IMR-90 (cell line): ENCODE results near the gene SMU1. TPM values are rescaled to one million over a fixed set of nuclear protein-coding genes. Genes with fewer than 3 reads are reported as not detected.

Experiments used
- ATAC-seq: fragments of 200-7000 bp; cut with Tn5 transposase; 2 replicates; pipeline ENCODE4 v1.9.1; 2020; ENCODE audit warnings: low read depth, mild to moderate bottlenecking, moderate library complexity
- BruUV-seq: library from RNA; stranded (reverse); fragments of 400-500 nt; replicated peaks from 2 replicates; lab custom pipeline; 2021; lab: Mats Ljungman, UMichigan
- CTCF ChIA-PET: fragments of 300-600 bp; formaldehyde crosslinking; extraction: SDS; loops from one replicate; lab custom pipeline; 2021; ENCODE audit warnings: antibody characterized with exemption; lab: Yijun Ruan, JAX
- POLR2A ChIA-PET: fragments of 300-600 bp; sonication (Branson Sonifier 250); formaldehyde crosslinking; loops from one replicate; lab custom pipeline; 2022; ENCODE audit warnings: antibody characterized with exemption; ENCODE audit not compliant: unreplicated experiment; lab: Charles Lee
- DNase-seq: peaks from one replicate; pipeline ENCODE4 v3.0.0; 2013
- H2AFZ ChIP-seq: replicated peaks from 2 replicates; pipeline ENCODE3; 2013; ENCODE audit warnings: low read length, mild to moderate bottlenecking; ENCODE audit not compliant: poor library complexity
- H2AK5ac ChIP-seq: 2 replicates; pipeline ENCODE4 v1.6.1; 2013; ENCODE audit warnings: low read depth, low read length, inconsistent platforms
- H2AK9ac ChIP-seq: replicated peaks from 2 replicates; pipeline ENCODE3; 2013; ENCODE audit warnings: mild to moderate bottlenecking, low read depth, low read length, moderate library complexity; ENCODE audit not compliant: poor library complexity
- H2BK120ac ChIP-seq: 2 replicates; pipeline ENCODE4 v1.6.1; 2013; ENCODE audit warnings: low read depth, low read length, inconsistent platforms
- H2BK15ac ChIP-seq: 3 replicates; pipeline ENCODE4 v1.6.1; 2013; ENCODE audit warnings: low read depth, low read length, inconsistent platforms
- H2BK20ac ChIP-seq: 2 replicates; pipeline ENCODE4 v1.6.1; 2013; ENCODE audit warnings: low read depth, mild to moderate bottlenecking, inconsistent platforms, low read length, moderate library complexity
- H2BK5ac ChIP-seq: 2 replicates; pipeline ENCODE4 v1.6.1; 2013; ENCODE audit warnings: mild to moderate bottlenecking, low read depth, low read length, inconsistent platforms; ENCODE audit not compliant: poor library complexity, severe bottlenecking
- H3K14ac ChIP-seq: replicated peaks from 2 replicates; pipeline ENCODE4 v1.6.1; 2013; ENCODE audit warnings: low read depth, low read length, inconsistent platforms
- H3K18ac ChIP-seq: 2 replicates; pipeline ENCODE4 v1.6.1; 2013; ENCODE audit warnings: low read depth, low read length, control low read depth
- H3K23ac ChIP-seq: 2 replicates; pipeline ENCODE4 v1.6.1; 2013; ENCODE audit warnings: low read depth, low read length, inconsistent platforms
- H3K27ac ChIP-seq: 2 replicates; pipeline ENCODE4 v1.5.1; 2013; ENCODE audit warnings: mild to moderate bottlenecking, control low read depth, low read length; ENCODE audit not compliant: insufficient read depth
- H3K27me3 ChIP-seq: 2 replicates; pipeline ENCODE4 v1.6.1; 2013; ENCODE audit warnings: low read length; ENCODE audit not compliant: control insufficient read depth, insufficient read depth
- H3K36me3 ChIP-seq: 2 replicates; pipeline ENCODE4 v1.6.1; 2013; ENCODE audit warnings: low read length, mixed read lengths; ENCODE audit not compliant: control insufficient read depth, insufficient read depth
- H3K4ac ChIP-seq: 2 replicates; pipeline ENCODE4 v1.6.1; 2013; ENCODE audit warnings: low read depth, low read length, inconsistent platforms
- H3K4me1 ChIP-seq: 2 replicates; pipeline ENCODE4 v1.6.1; 2013; ENCODE audit warnings: low read length, mixed read lengths; ENCODE audit not compliant: control insufficient read depth, insufficient read depth
- H3K4me2 ChIP-seq: 2 replicates; pipeline ENCODE4 v1.6.1; 2013; ENCODE audit warnings: low read depth, mild to moderate bottlenecking, control low read depth, low read length, moderate library complexity
- H3K4me3 ChIP-seq: 2 replicates; pipeline ENCODE4 v1.5.1; 2013; ENCODE audit warnings: low read depth, mild to moderate bottlenecking, control low read depth, low read length, moderate library complexity; ENCODE audit not compliant: insufficient read depth
- H3K56ac ChIP-seq: 2 replicates; pipeline ENCODE4 v1.6.1; 2013; ENCODE audit warnings: low read length, inconsistent platforms; ENCODE audit not compliant: insufficient read depth; ENCODE audit errors: extremely low read depth
- H3K79me1 ChIP-seq, 2 experiments: 2 replicates each; pipeline ENCODE4 v1.6.1; 2013; ENCODE audit warnings: low read length in 2 of 2, inconsistent platforms in 1 of 2, low read depth in 1 of 2
- H3K9ac ChIP-seq: 2 replicates; pipeline ENCODE4 v1.6.1; 2013; ENCODE audit warnings: low read depth, low read length, control low read depth
- H3K9me1 ChIP-seq: 2 replicates; pipeline ENCODE4 v1.6.1; 2013; ENCODE audit warnings: low read length, inconsistent platforms; ENCODE audit not compliant: insufficient read depth
- H3K9me3 ChIP-seq: 2 replicates; pipeline ENCODE4 v1.6.1; 2013; ENCODE audit warnings: low read length; ENCODE audit not compliant: control insufficient read depth, insufficient read depth
- H4K20me1 ChIP-seq: 2 replicates; pipeline ENCODE4 v1.6.1; 2013; ENCODE audit warnings: low read length, inconsistent platforms; ENCODE audit not compliant: insufficient read depth
- H4K5ac ChIP-seq: 2 replicates; pipeline ENCODE4 v1.6.1; 2013; ENCODE audit warnings: mild to moderate bottlenecking, low read depth, low read length, control low read depth
- H4K8ac ChIP-seq, 2 experiments: 2 replicates each; pipeline ENCODE4 v1.6.1; 2013; ENCODE audit warnings: low read depth in 2 of 2, low read length in 2 of 2, control low read depth in 1 of 2, inconsistent platforms in 1 of 2
- H4K91ac ChIP-seq: 2 replicates; pipeline ENCODE4 v1.6.1; 2013; ENCODE audit warnings: low read depth, low read length, inconsistent platforms; ENCODE audit not compliant: insufficient read depth
- BHLHE40 ChIP-seq: fragments of 150-350 bp; IDR thresholded peaks from 2 replicates; pipeline ENCODE4 v1.6.1; 2016; ENCODE audit warnings: mild to moderate bottlenecking, low read depth, low read length
- CEBPB ChIP-seq: IDR thresholded peaks from 2 replicates; pipeline ENCODE4 v1.6.1; 2012; ENCODE audit warnings: low read depth, low read length, improper control_type of control experiment
- CHD1 ChIP-seq: IDR thresholded peaks from 2 replicates; pipeline ENCODE4 v1.6.1; 2012; ENCODE audit warnings: low read depth, low read length, improper control_type of control experiment
- FOS ChIP-seq: fragments of 150-350 bp; IDR thresholded peaks from 2 replicates; pipeline ENCODE4 v1.6.1; 2016; ENCODE audit warnings: low read depth, low read length
- MAFK ChIP-seq: IDR thresholded peaks from 2 replicates; pipeline ENCODE4 v1.6.1; 2012; ENCODE audit warnings: low read depth, low read length, improper control_type of control experiment
- MAZ ChIP-seq: IDR thresholded peaks from 2 replicates; pipeline ENCODE4 v1.6.1; 2012; ENCODE audit warnings: low read depth, mild to moderate bottlenecking, low read length, improper control_type of control experiment, moderate library complexity, borderline replicate concordance
- MXI1 ChIP-seq: IDR thresholded peaks from 2 replicates; pipeline ENCODE4 v1.6.1; 2012; ENCODE audit warnings: low read depth, mild to moderate bottlenecking, low read length, moderate library complexity, borderline replicate concordance
- NFE2L2 ChIP-seq: fragments of 150-350 bp; IDR thresholded peaks from 2 replicates; pipeline ENCODE4 v1.6.1; 2016; ENCODE audit warnings: low read depth, mild to moderate bottlenecking, low read length
- POLR2A ChIP-seq: IDR thresholded peaks from 2 replicates; pipeline ENCODE4 v1.6.1; 2012; ENCODE audit warnings: mild to moderate bottlenecking, low read depth, low read length
- RAD21 ChIP-seq: IDR thresholded peaks from 2 replicates; pipeline ENCODE4 v1.6.1; 2012; ENCODE audit warnings: low read length, improper control_type of control experiment
- RCOR1 ChIP-seq: IDR thresholded peaks from 2 replicates; pipeline ENCODE4 v1.6.1; 2012; ENCODE audit warnings: mild to moderate bottlenecking, low read length, improper control_type of control experiment; ENCODE audit not compliant: insufficient replicate concordance
- RFX5 ChIP-seq: IDR thresholded peaks from 2 replicates; pipeline ENCODE4 v1.8.0; 2012; ENCODE audit warnings: low read depth, mild to moderate bottlenecking, low read length, moderate library complexity
- SMC3 ChIP-seq: fragments of 150-350 bp; IDR thresholded peaks from 2 replicates; pipeline ENCODE4 v1.6.1; 2016; ENCODE audit warnings: low read depth, mild to moderate bottlenecking, antibody characterized with exemption, low read length, moderate library complexity
- WGBS, 2 experiments: methylation state at CpG; one replicate each; pipeline versions ENCODE4 v1.1.5 to v1.1.7; 2013; ENCODE audit warnings: missing lambda C conversion rate in 2 of 2; ENCODE audit not compliant: insufficient read length in 1 of 2; ENCODE audit errors: extremely low coverage in 2 of 2; 5-methylcytosine and 5-hydroxymethylcytosine counted together
- dilution Hi-C: fragments of 300-500 bp; cut with HindIII; formaldehyde crosslinking; loops from one replicate; pipeline ENCODE4 v1.14.3; 2018; ENCODE audit warnings: low sequenced_read_pairs; ENCODE audit not compliant: unreplicated experiment
- in situ Hi-C: fragments of 300-500 bp; cut with MboI; formaldehyde crosslinking; loops from 3 replicates; pipeline ENCODE4 v1.14.3; 2019; ENCODE audit warnings: low sequenced_read_pairs, inconsistent platforms, mixed read lengths
- intact Hi-C: fragments of 100-400 bp; cut with micrococcal nuclease; formaldehyde crosslinking; loops from 2 replicates; pipeline ENCODE4 v1.10.0; 2022
- polyA plus RNA-seq, 3 experiments: library from polyadenylated mRNA; depleted of rRNA; stranded (reverse); fragments of >200 nt; gene quantifications; 2 replicates each; pipeline ENCODE4 v1.2.3, GENCODE V29; 2012; ENCODE audit warnings: low replicate concordance in 1 of 3
- total RNA-seq: library from RNA; depleted of rRNA; stranded (reverse); fragments of >200 nt; gene quantifications from 2 replicates; pipeline ENCODE4 v1.2.3, GENCODE V29; 2012
- TF ChIP-seq, protein P1 (sequence below): fragments of 150-350 bp; IDR thresholded peaks from 2 replicates; pipeline ENCODE4 v1.6.1; 2017; ENCODE audit warnings: mild to moderate bottlenecking, antibody characterized with exemption, low read length, low read depth
- TF ChIP-seq, protein P2 (sequence below): fragments of 150-350 bp; IDR thresholded peaks from 2 replicates; pipeline ENCODE4 v1.6.1; 2016; ENCODE audit warnings: low read depth, mild to moderate bottlenecking, low read length, moderate library complexity, borderline replicate concordance
- TF ChIP-seq, protein P3 (sequence below): conservative IDR thresholded peaks from 2 replicates; pipeline ENCODE4 v1.5.1; 2012; ENCODE audit warnings: mild to moderate bottlenecking, low read depth, low read length, improper control_type of control experiment

Gene SMU1
- total and polyA plus RNA-seq, 2 of the 4 experiments (the other 2 are of a cell fraction) = 11.1 to 36.0 TPM

DNA sequence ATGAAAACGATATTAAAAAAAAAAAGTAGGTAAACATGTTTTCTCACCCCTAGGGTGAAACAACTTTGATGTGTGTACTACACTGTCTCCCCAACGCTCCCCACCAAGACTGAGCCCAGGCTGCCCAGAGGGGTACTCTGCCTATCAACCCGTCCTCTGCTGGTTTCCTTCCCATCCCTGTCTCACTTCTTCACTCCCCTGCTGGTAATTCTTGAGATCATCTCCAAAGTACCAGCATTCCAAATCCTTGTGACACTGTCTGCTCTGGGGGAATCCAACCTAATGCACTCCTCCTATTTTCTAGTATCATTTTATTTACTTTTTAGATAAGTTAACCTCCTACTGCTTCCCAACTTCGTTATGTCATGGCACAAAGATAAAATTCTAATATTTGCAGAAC lies 68.7 kb downstream of the SMU1 start:
- Histone ChIP-seq H2BK5ac (no peak overlapping the region), H3K79me1 (peaks cover 3% of the 10 kb centered on the region in 2 experiments; a peak in 2 of 4 replicates), H3K4me1 (no peaks in the 10 kb centered on the region), H3K9me1 (no peaks in the 10 kb centered on the region; the same call in 1 of the 2 replicates), H3K36me3 (peaks cover 3% of the 10 kb centered on the region; the same call in 1 of the 2 replicates), H2BK120ac (no peak overlapping the region), H3K4ac (no peak overlapping the region), H4K5ac (no peak overlapping the region), H3K14ac (no peak overlapping the region), H4K8ac (no peak overlapping the region), H2AK9ac (no peak overlapping the region), H3K27me3 (no peaks in the 10 kb centered on the region), H3K4me3 (no peak overlapping the region), H3K27ac (no peak overlapping the region), H2BK15ac (no peak overlapping the region), H2AFZ (no peak overlapping the region), H3K4me2 (no peak overlapping the region), H4K20me1 (no peaks in the 10 kb centered on the region), H3K56ac (no peak overlapping the region), H3K9ac (no peak overlapping the region), H3K18ac (no peak overlapping the region), H4K91ac (no peak overlapping the region), H3K9me3 (no peaks in the 10 kb centered on the region), H2BK20ac (no peak overlapping the region), H3K23ac (no peak overlapping the region), H2AK5ac (no peak overlapping the region)
- CTCF ChIA-PET = interaction anchor here (0.7 kb wide), 1 partner anchor 10 kb away, joined by 4 read pairs; no protein-coding TSS in a partner anchor
- POLR2A ChIA-PET = interaction anchor here (1.0 kb wide), 1 partner anchor 17 kb away, joined by 3 read pairs; the partner anchor contains the start of gene DNAJA1
- TF ChIP-seq MXI1 (no peak), RFX5 (no peak), MAFK (no peak), RCOR1 (no peak), SMC3 (no peak), MAZ (no peak), RAD21 (no peak), CEBPB (no peak), FOS (no peak), CHD1 (no peak), BHLHE40 (no peak), POLR2A (no peak), NFE2L2 (no peak)
- TF ChIP-seq, protein P1, sequence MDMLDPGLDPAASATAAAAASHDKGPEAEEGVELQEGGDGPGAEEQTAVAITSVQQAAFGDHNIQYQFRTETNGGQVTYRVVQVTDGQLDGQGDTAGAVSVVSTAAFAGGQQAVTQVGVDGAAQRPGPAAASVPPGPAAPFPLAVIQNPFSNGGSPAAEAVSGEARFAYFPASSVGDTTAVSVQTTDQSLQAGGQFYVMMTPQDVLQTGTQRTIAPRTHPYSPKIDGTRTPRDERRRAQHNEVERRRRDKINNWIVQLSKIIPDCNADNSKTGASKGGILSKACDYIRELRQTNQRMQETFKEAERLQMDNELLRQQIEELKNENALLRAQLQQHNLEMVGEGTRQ = no peak
- TF ChIP-seq, protein P2, sequence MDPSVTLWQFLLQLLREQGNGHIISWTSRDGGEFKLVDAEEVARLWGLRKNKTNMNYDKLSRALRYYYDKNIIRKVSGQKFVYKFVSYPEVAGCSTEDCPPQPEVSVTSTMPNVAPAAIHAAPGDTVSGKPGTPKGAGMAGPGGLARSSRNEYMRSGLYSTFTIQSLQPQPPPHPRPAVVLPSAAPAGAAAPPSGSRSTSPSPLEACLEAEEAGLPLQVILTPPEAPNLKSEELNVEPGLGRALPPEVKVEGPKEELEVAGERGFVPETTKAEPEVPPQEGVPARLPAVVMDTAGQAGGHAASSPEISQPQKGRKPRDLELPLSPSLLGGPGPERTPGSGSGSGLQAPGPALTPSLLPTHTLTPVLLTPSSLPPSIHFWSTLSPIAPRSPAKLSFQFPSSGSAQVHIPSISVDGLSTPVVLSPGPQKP = no peak
- TF ChIP-seq, protein P3, sequence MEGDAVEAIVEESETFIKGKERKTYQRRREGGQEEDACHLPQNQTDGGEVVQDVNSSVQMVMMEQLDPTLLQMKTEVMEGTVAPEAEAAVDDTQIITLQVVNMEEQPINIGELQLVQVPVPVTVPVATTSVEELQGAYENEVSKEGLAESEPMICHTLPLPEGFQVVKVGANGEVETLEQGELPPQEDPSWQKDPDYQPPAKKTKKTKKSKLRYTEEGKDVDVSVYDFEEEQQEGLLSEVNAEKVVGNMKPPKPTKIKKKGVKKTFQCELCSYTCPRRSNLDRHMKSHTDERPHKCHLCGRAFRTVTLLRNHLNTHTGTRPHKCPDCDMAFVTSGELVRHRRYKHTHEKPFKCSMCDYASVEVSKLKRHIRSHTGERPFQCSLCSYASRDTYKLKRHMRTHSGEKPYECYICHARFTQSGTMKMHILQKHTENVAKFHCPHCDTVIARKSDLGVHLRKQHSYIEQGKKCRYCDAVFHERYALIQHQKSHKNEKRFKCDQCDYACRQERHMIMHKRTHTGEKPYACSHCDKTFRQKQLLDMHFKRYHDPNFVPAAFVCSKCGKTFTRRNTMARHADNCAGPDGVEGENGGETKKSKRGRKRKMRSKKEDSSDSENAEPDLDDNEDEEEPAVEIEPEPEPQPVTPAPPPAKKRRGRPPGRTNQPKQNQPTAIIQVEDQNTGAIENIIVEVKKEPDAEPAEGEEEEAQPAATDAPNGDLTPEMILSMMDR = no peak
- dilution Hi-C loops (no loop called here), intact Hi-C loops (no loop called here), in situ Hi-C loops (no loop called here)
- DNase-seq (no peak), ATAC-seq (no peak)
- WGBS, 2 experiments = 100% methylated on average over 1 of the region's 4 CpGs; no CpG with 5 or more reads in 1 of the 2 experiments
- BruUV-seq = no TSS peak
